NB4 (cell line): ENCODE data around the gene SGCE.

Experiments used
- DNase-seq: peaks from one replicate; pipeline ENCODE4 v3.0.0; 2010; ENCODE audit warnings: low read depth
- H3K4me3 ChIP-seq: one replicate; pipeline ENCODE4 v1.5.1; 2011; ENCODE audit warnings: mild to moderate bottlenecking, low read depth, low read length, moderate library complexity
- MYC ChIP-seq: IDR thresholded peaks from 2 replicates; pipeline ENCODE4 v1.6.1; 2011; ENCODE audit warnings: low read depth, low read length
- POLR2A ChIP-seq: IDR thresholded peaks from 2 replicates; pipeline ENCODE4 v1.6.1; 2011; ENCODE audit warnings: mild to moderate bottlenecking; ENCODE audit not compliant: insufficient read length; ENCODE audit errors: extremely low read depth
- TF ChIP-seq, protein P1 (sequence below): IDR thresholded peaks from 2 replicates; pipeline ENCODE4 v1.6.1; 2011; ENCODE audit warnings: low read depth, low read length
- TF ChIP-seq, protein P2 (sequence below): IDR thresholded peaks from one replicate; pipeline ENCODE4 v1.5.1; 2012; ENCODE audit warnings: low read depth, low read length

The SGCE gene

DNA sequence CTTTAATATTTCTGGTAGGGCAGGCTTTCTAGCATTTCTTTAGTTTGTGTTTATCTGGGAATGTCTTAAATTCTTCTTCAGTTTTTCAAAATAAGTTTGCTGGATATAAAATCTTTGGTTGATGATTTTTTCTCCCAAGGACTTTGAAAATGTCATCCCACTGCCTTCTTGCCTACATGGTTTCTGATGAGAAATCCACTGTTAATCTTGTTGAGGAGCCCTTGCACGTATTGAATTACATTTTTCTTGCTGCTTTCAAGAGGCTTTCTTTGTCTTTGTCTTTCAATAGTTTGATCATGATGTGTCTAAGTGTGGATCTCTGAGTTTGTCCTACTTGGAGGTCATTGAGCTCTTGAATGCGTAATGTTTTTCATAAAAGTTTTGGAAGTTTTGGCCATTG, 80.3 kb downstream of the SGCE start:
- TF ChIP-seq, protein P1, sequence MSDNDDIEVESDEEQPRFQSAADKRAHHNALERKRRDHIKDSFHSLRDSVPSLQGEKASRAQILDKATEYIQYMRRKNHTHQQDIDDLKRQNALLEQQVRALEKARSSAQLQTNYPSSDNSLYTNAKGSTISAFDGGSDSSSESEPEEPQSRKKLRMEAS, result no peak
- no peak for TF ChIP-seq MYC
- TF ChIP-seq POLR2A, result no peak
- TF ChIP-seq, protein P2, sequence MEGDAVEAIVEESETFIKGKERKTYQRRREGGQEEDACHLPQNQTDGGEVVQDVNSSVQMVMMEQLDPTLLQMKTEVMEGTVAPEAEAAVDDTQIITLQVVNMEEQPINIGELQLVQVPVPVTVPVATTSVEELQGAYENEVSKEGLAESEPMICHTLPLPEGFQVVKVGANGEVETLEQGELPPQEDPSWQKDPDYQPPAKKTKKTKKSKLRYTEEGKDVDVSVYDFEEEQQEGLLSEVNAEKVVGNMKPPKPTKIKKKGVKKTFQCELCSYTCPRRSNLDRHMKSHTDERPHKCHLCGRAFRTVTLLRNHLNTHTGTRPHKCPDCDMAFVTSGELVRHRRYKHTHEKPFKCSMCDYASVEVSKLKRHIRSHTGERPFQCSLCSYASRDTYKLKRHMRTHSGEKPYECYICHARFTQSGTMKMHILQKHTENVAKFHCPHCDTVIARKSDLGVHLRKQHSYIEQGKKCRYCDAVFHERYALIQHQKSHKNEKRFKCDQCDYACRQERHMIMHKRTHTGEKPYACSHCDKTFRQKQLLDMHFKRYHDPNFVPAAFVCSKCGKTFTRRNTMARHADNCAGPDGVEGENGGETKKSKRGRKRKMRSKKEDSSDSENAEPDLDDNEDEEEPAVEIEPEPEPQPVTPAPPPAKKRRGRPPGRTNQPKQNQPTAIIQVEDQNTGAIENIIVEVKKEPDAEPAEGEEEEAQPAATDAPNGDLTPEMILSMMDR, result no peak
- DNase-seq, result no peak
- no peak overlapping the region for H3K4me3 ChIP-seq

- no peak overlapping the region for H3K4me3 ChIP-seq
- no peak for DNase-seq
- TF ChIP-seq, protein P2, result no peak
- TF ChIP-seq POLR2A (no peak), MYC (no peak)
- TF ChIP-seq, protein P1, result no peak
Observed at GRCh38 chr7:94571816-94572215, 84.1 kb downstream of the SGCE start.

DNA sequence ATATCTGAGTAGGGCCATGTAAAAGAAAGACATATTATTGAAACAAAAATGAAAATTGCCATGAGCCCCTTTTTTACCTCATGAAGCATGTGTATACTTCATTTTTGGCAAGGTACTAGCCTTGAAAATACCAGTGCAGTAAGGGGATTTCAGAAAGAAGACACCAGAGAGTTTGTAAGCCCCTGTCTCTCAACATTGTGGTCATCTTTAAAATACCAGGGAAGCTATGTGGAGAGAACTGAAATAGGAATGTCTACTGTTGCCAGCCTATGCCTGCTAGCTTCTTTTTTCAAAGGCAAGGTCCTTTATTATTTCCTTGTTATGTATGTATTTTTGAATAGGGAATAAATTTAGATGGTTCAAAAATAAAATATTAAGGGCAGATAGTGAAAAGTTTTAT, 88.5 kb downstream of the SGCE start:
- TF ChIP-seq, protein P1, result no peak
- TF ChIP-seq MYC (no peak), POLR2A (no peak)
- TF ChIP-seq, protein P2, result no peak
- no peak for DNase-seq

GRCh38 chr7:94565247-94565894, 90.6 kb downstream of the SGCE start:
- DNase-seq, result no peak
- TF ChIP-seq MYC (no peak), POLR2A (no peak)
- TF ChIP-seq, protein P2, result no peak
- TF ChIP-seq, protein P1, result no peak
- H3K4me3 ChIP-seq, result no peak overlapping the region

More for the DNA sequence above, 88.5 kb downstream of the SGCE start:
- H3K4me3 ChIP-seq, result no peak overlapping the region

- TF ChIP-seq, protein P1, result no peak
- TF ChIP-seq MYC (no peak), POLR2A (no peak)
- TF ChIP-seq, protein P2, result no peak
- DNase-seq, result no peak
- no peak overlapping the region for H3K4me3 ChIP-seq
Observed at GRCh38 chr7:94562525-94562924, 93.4 kb downstream of the SGCE start.

DNA sequence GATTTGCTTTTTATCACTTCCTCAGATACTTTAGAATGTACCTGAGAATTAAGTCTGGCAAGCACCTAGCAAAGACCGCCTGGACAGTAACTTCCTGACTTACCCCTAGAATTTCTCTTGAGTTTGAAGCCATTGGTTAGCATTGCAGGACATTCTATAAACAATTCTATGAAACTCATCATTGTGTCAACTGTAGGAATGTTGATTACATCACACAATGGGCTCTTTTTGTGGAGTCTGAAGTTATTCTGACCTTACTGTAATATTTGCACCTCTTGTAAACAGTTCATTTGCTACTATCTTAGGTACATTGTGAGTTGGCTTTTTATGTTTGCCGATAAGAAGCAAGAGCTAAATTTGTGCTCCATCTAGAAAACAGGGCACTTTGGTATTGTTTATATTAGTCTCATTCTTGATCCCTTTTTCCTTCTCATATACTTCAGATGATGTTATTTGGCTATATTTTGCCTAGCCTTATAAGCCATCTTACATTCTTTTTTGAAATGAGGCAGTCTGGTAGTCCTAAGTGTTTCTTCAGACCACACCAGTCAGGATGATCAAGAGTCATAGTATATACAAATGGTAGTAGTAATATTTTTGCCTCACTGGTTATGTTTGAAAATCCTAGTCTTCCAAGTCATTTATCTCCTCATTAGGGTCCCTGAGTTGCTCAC, 94.0 kb downstream of the SGCE start:
- no peak for DNase-seq
- no peak overlapping the region for H3K4me3 ChIP-seq
- TF ChIP-seq MYC (no peak), POLR2A (no peak)
- TF ChIP-seq, protein P1, result no peak
- TF ChIP-seq, protein P2, result no peak
